Measurements from ENCODE around the gene PDE11A.

DNA sequence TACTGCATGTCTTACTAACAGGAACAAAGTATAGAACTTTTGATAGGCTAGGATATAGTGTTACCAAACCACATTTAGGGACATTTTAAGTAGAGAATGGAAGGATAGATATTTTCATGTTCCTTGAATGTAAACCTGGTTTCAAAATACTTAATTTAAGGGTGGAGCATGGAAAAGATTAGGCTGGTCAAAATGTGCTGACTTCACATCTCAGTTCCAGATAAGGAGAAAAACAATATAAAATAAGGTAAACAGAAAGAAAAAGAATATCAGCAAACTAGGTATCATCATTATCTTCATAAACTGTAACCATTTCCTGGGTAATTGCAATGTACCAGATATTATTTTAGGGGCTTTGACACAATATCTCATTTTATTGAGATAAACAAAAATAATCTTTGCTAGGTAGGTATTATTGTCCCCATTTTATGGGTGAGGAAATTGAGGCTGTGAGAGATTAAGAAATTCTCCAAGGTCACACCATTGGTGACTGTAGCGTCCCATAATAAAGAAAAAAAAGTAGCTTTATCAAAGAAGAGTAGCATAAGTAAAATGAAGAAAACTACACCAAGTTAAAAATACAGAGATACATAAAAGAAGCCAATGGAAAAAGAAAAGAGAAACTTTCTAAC, 3.6 kb downstream of the PDE11A start:
- TF ChIP-seq, protein P1, sequence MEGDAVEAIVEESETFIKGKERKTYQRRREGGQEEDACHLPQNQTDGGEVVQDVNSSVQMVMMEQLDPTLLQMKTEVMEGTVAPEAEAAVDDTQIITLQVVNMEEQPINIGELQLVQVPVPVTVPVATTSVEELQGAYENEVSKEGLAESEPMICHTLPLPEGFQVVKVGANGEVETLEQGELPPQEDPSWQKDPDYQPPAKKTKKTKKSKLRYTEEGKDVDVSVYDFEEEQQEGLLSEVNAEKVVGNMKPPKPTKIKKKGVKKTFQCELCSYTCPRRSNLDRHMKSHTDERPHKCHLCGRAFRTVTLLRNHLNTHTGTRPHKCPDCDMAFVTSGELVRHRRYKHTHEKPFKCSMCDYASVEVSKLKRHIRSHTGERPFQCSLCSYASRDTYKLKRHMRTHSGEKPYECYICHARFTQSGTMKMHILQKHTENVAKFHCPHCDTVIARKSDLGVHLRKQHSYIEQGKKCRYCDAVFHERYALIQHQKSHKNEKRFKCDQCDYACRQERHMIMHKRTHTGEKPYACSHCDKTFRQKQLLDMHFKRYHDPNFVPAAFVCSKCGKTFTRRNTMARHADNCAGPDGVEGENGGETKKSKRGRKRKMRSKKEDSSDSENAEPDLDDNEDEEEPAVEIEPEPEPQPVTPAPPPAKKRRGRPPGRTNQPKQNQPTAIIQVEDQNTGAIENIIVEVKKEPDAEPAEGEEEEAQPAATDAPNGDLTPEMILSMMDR (IDR thresholded peaks at IDR 0.05) = no peak
- TF ChIP-seq POLR2A (IDR thresholded peaks at IDR 0.05) (no peak), POLR2AphosphoS5 (IDR thresholded peaks at IDR 0.05) (no peak), EP300 (IDR thresholded peaks at IDR 0.05; ENCODE audit: low read depth) (no peak)

All from transverse colon (tissue), 4 donors.